HG02759 (cell line): Measurements from ENCODE around the gene LYPD1.
"Not testable (repeated sequence)": the region's sequence is repeated elsewhere in the genome, so short reads cannot be mapped to it uniquely, and the experiment has no call there.

Source experiments
- ATAC-seq: cut with Tn5 transposase; IDR thresholded peaks from one replicate; pipeline ENCODE4 v1.9.1; 2021; ENCODE audit warnings: mild to moderate bottlenecking, moderate library complexity; ENCODE audit not compliant: unreplicated experiment

LYPD1 gene

GRCh38 chr2:132669908-132670495 is at the start of gene LYPD1:
Gene LYPD1, minus strand, starts transcription at chr2:132670205. Its CDS starts 273 bp downstream, at chr2:132669932.
- ATAC-seq, result peak; percentile 42

- no peak for ATAC-seq
These were observed 49.5 kb upstream of the LYPD1 start for GRCh38 chr2:132719480-132719879.

- no peak for ATAC-seq
These were observed 46.9 kb upstream of the LYPD1 start for GRCh38 chr2:132716954-132717353.

- ATAC-seq, result peak; percentile 84
These were observed 45.7 kb upstream of the LYPD1 start for GRCh38 chr2:132715386-132716351.

- ATAC-seq, result no peak
These were observed 33.4 kb upstream of the LYPD1 start for GRCh38 chr2:132703396-132703795.

- no peak for ATAC-seq
These were observed 31.8 kb upstream of the LYPD1 start for GRCh38 chr2:132701810-132702209.

GRCh38 chr2:132699802-132700201 is 29.8 kb upstream of the LYPD1 start:
- not testable (repeated sequence) for ATAC-seq

GRCh38 chr2:132698347-132698746 is 28.3 kb upstream of the LYPD1 start:
- not testable (repeated sequence) for ATAC-seq

GRCh38 chr2:132697556-132698205 is 27.7 kb upstream of the LYPD1 start:
- no peak for ATAC-seq

- ATAC-seq, result no peak
These were observed 22.8 kb upstream of the LYPD1 start for GRCh38 chr2:132692816-132693215.

GRCh38 chr2:132691556-132691955 is 21.6 kb upstream of the LYPD1 start:
- no peak for ATAC-seq

GRCh38 chr2:132690664-132691303 is 20.8 kb upstream of the LYPD1 start:
- no peak for ATAC-seq

- ATAC-seq, result no peak
These were observed 11.8 kb upstream of the LYPD1 start for GRCh38 chr2:132681766-132682165.

GRCh38 chr2:132680544-132680943 is 10.5 kb upstream of the LYPD1 start:
- no peak for ATAC-seq

GRCh38 chr2:132678483-132678882 is 8.5 kb upstream of the LYPD1 start:
- no peak for ATAC-seq

- no peak for ATAC-seq
These were observed 7.7 kb upstream of the LYPD1 start for GRCh38 chr2:132677661-132678060.

GRCh38 chr2:132676999-132677398 is 7.0 kb upstream of the LYPD1 start:
- no peak for ATAC-seq

- no peak for ATAC-seq
These were observed 1.3 kb upstream of the LYPD1 start for GRCh38 chr2:132671151-132671835.

- ATAC-seq, result no peak
These were observed 618 bp upstream of the LYPD1 start for GRCh38 chr2:132670496-132671150.
